Osteocyte (in vitro differentiated cells): ENCODE results near the gene TENM3. TPM values are rescaled to one million over a fixed set of nuclear protein-coding genes. Genes with fewer than 3 reads are reported as not detected.

Experiments used
- DNase-seq: peaks from one replicate; pipeline ENCODE4 v3.0.0; 2021; ENCODE audit warnings: mixed read lengths; ENCODE audit not compliant: unreplicated experiment; ENCODE audit errors: extremely low spot score
- H3K27ac Mint-ChIP-seq: one replicate; pipeline ENCODE4 v1.8.0; 2021; ENCODE audit warnings: mild to moderate bottlenecking, mixed read lengths; ENCODE audit not compliant: unreplicated experiment
- H3K27me3 Mint-ChIP-seq: one replicate; pipeline ENCODE4 v1.8.0; 2021; ENCODE audit warnings: mixed read lengths; ENCODE audit not compliant: unreplicated experiment
- H3K36me3 Mint-ChIP-seq: one replicate; pipeline ENCODE4 v1.8.0; 2021; ENCODE audit warnings: mixed read lengths; ENCODE audit not compliant: unreplicated experiment
- H3K4me1 Mint-ChIP-seq: one replicate; pipeline ENCODE4 v1.8.0; 2021; ENCODE audit warnings: mixed read lengths; ENCODE audit not compliant: unreplicated experiment
- H3K4me3 Mint-ChIP-seq: one replicate; pipeline ENCODE4 v1.8.0; 2021; ENCODE audit warnings: mild to moderate bottlenecking, moderate library complexity, mixed read lengths; ENCODE audit not compliant: unreplicated experiment
- H3K9me3 Mint-ChIP-seq: one replicate; pipeline ENCODE4 v1.8.0; 2021; ENCODE audit warnings: mixed read lengths; ENCODE audit not compliant: unreplicated experiment
- CTCF ChIP-seq: fragments of 200-600 bp; sonication (generic); IDR thresholded peaks from 2 replicates; pipeline ENCODE4 v1.5.0; 2021; ENCODE audit warnings: antibody characterized with exemption, mild to moderate bottlenecking, moderate library complexity
- total RNA-seq: library from RNA; stranded (reverse); gene quantifications from 2 replicates; pipeline ENCODE4 v1.2.1, GENCODE V29; 2021

Gene TENM3
- total RNA-seq, 1 donor from 2014 or later, result 78.3 TPM

DNA sequence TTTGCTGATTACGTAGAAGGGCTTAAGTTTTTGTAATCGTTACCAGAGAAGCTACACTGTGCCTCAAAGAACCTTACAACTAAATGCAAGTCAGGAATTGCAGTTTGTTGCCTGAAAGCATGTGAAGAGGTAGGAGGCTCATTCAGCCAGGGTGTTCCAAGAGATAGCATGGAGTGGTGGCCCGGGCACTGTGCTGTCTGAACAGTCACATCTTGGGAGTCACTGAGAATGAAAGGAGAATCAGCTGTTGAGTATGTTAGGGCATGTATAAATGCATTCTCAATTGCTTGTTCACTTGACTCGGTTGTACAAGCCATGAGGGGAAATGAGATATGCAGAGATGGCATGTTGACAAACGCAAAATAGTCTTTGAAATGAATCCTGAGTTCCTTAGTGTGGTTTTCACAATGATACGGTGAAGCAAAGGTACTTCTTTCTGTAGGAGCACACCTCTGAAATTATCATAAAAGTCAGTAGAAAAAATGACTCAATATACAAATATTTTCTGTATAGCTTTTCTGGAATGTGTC is 513.0 kb downstream of the TENM3 start:
- no peaks in the 10 kb centered on the region for H3K9me3 Mint-ChIP-seq
- H3K4me3 Mint-ChIP-seq, result no peak overlapping the region
- peaks cover 13% of the 10 kb centered on the region for H3K4me1 Mint-ChIP-seq
- peaks cover 13% of the 10 kb centered on the region for H3K36me3 Mint-ChIP-seq
- no peak for TF ChIP-seq CTCF
- DNase-seq, result no peak
- H3K27ac Mint-ChIP-seq, result no peak overlapping the region
- no peaks in the 10 kb centered on the region for H3K27me3 Mint-ChIP-seq

- H3K36me3 Mint-ChIP-seq, result peaks cover 12% of the 10 kb centered on the region
- H3K4me3 Mint-ChIP-seq, result no peak overlapping the region
- H3K27ac Mint-ChIP-seq, result no peak overlapping the region
- H3K4me1 Mint-ChIP-seq, result peaks cover under 1% of the 10 kb centered on the region
- H3K9me3 Mint-ChIP-seq, result no peaks in the 10 kb centered on the region
- H3K27me3 Mint-ChIP-seq, result no peaks in the 10 kb centered on the region
- no peak for DNase-seq
- no peak for TF ChIP-seq CTCF
Measured at GRCh38 chr4:182758273-182758672, 515.1 kb downstream of the TENM3 start.

DNA sequence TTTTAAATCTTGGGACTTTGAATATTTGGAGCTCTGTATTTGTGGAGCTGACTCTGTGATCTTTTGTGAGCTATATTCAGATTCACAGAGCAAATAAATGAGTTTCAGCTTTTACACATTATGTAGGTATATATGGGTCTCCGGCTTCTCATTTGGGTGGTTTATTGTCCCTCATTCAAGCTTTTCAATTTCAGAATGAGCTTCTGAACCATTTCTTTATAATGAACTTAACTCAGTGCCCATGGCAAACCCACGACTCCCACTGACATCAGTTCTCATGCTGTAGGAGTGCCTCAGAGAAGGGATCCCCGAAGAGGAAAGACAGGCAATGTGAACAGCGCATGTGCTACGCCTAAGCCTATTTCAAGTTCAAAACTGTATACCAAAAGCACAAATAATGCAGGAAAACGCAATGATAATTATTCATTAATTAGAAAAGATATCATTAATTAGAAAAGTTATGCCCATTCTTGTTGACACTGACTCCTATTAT is 517.4 kb downstream of the TENM3 start:
- DNase-seq, result no peak
- Mint-ChIP-seq H3K36me3 (no peaks in the 10 kb centered on the region), H3K27me3 (no peaks in the 10 kb centered on the region), H3K4me1 (peaks cover 4% of the 10 kb centered on the region), H3K9me3 (no peaks in the 10 kb centered on the region), H3K27ac (no peak overlapping the region), H3K4me3 (no peak overlapping the region)
- no peak for TF ChIP-seq CTCF

DNA sequence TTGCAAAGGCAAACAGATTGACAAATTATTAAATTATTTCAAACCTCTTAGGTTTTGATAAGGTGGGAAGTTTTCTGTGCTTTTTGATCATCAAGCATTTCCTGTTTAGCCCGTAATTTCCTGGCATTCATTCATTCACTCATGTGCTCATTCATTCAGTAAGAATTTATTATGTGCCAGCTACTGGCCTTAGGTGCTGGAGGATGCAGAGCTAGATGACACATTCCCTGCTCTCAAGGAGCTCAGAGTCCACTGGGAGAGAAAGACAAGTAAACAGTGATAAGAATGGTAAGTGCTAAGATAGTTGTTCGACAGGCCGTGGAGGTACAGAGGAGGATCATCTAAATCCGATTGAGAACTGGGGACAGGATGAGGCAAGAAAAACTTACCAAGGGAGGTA is 520.9 kb downstream of the TENM3 start:
- TF ChIP-seq CTCF, result no peak
- DNase-seq, result no peak
- Mint-ChIP-seq H3K9me3 (no peaks in the 10 kb centered on the region), H3K27me3 (no peaks in the 10 kb centered on the region), H3K4me3 (no peak overlapping the region), H3K4me1 (peaks cover 15% of the 10 kb centered on the region), H3K36me3 (no peaks in the 10 kb centered on the region), H3K27ac (no peak overlapping the region)

DNA sequence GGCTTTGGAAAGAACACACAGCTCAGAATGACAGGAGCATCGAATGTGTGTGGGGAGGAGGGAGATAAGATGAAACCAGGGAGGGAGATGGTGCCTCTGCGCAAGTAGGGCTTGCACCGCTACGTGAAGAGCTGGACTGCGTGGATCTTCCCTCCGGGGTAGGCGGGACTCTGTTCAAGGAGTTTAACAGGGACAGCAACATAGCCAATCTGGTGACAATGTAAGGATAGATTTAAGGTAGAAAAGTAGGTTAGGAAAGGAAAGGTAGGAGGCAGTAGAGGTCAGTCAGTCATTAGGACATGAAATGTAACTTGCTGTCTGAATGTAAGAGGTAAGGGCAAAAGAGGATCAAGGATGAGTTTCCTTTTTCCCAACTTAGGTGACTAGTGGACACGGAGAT is 521.4 kb downstream of the TENM3 start:
- Mint-ChIP-seq H3K4me3 (no peak overlapping the region), H3K27me3 (no peaks in the 10 kb centered on the region), H3K36me3 (no peaks in the 10 kb centered on the region), H3K27ac (no peak overlapping the region), H3K9me3 (no peaks in the 10 kb centered on the region), H3K4me1 (peaks cover 16% of the 10 kb centered on the region)
- DNase-seq, result no peak
- no peak for TF ChIP-seq CTCF
